Stimulated activated CD8-positive, alpha-beta memory T cell treated with anti-CD3 and anti-CD28 coated beads, Interleukin-4, amount 100 ng/mL, for 4 hours (primary cell): ENCODE data around the gene UTS2.

Source experiments
- DNase-seq, 2 donors: peaks; one replicate each; pipeline ENCODE4 v3.0.0-alpha.2; 2020; ENCODE audit warnings: low read depth in 2 of 2, low spot score in 1 of 2

The UTS2 gene

GRCh38 chr1:7813677-7814373 lies 39.0 kb downstream of the UTS2 start:
- DNase-seq: no peak

- no peak for DNase-seq
Measured at GRCh38 chr1:7811476-7811875, 41.4 kb downstream of the UTS2 start.

GRCh38 chr1:7810395-7810794 lies 42.5 kb downstream of the UTS2 start:
- peak in 1 of 2 donors; percentile 7 for DNase-seq

- DNase-seq: no peak
Measured at GRCh38 chr1:7809742-7810141, 43.1 kb downstream of the UTS2 start.

GRCh38 chr1:7808253-7808844 lies 44.5 kb downstream of the UTS2 start:
- no peak for DNase-seq

GRCh38 chr1:7805460-7805859 lies 47.4 kb downstream of the UTS2 start:
- no peak for DNase-seq
